ENCODE measurements around the gene SRPX2.

Gene SRPX2

GRCh38 chrX:100682939-100683338, 38.9 kb downstream of the SRPX2 start:
- no peaks in the 10 kb centered on the region for H3K4me1 ChIP-seq (ENCODE audit: control insufficient read depth, low read depth, low read length)
- H3K9ac ChIP-seq (ENCODE audit: low read length) = no peak overlapping the region
- H3K36me3 ChIP-seq (ENCODE audit: control insufficient read depth, low read depth, low read length) = no peaks in the 10 kb centered on the region
- no peaks in the 10 kb centered on the region for H3K9me3 ChIP-seq (ENCODE audit: control insufficient read depth, low read depth, low read length)
- no peaks in the 10 kb centered on the region for H3K27me3 ChIP-seq (ENCODE audit: control insufficient read depth, insufficient read depth, low read length)
- H3K4me3 ChIP-seq (ENCODE audit: low read length) = no peak overlapping the region
- H3K27ac ChIP-seq (ENCODE audit: low read length) = no peak overlapping the region

- H3K9me3 ChIP-seq (ENCODE audit: control insufficient read depth, low read depth, low read length) = no peaks in the 10 kb centered on the region
- H3K27ac ChIP-seq (ENCODE audit: low read length) = no peak overlapping the region
These were observed 41.4 kb downstream of the SRPX2 start for GRCh38 chrX:100685284-100685996.

GRCh38 chrX:100685997-100686305, 42.0 kb downstream of the SRPX2 start:
- Histone ChIP-seq H3K4me1 (ENCODE audit: control insufficient read depth, low read depth, low read length) (no peaks in the 10 kb centered on the region), H3K9me3 (ENCODE audit: control insufficient read depth, low read depth, low read length) (no peaks in the 10 kb centered on the region), H3K9ac (ENCODE audit: low read length) (no peak overlapping the region), H3K27me3 (ENCODE audit: control insufficient read depth, insufficient read depth, low read length) (no peaks in the 10 kb centered on the region), H3K4me3 (ENCODE audit: low read length) (no peak overlapping the region), H3K27ac (ENCODE audit: low read length) (no peak overlapping the region), H3K36me3 (ENCODE audit: control insufficient read depth, low read depth, low read length) (no peaks in the 10 kb centered on the region)

More at GRCh38 chrX:100685284-100685996, 41.4 kb downstream of the SRPX2 start:
- no peaks in the 10 kb centered on the region for H3K27me3 ChIP-seq (ENCODE audit: control insufficient read depth, insufficient read depth, low read length)
- H3K4me3 ChIP-seq (ENCODE audit: low read length) = no peak overlapping the region
- no peak overlapping the region for H3K9ac ChIP-seq (ENCODE audit: low read length)
- H3K4me1 ChIP-seq (ENCODE audit: control insufficient read depth, low read depth, low read length) = no peaks in the 10 kb centered on the region
- no peaks in the 10 kb centered on the region for H3K36me3 ChIP-seq (ENCODE audit: control insufficient read depth, low read depth, low read length)

- H3K27me3 ChIP-seq (ENCODE audit: control insufficient read depth, insufficient read depth, low read length) = no peaks in the 10 kb centered on the region
- no peaks in the 10 kb centered on the region for H3K36me3 ChIP-seq (ENCODE audit: control insufficient read depth, low read depth, low read length)
- H3K9ac ChIP-seq (ENCODE audit: low read length) = no peak overlapping the region
- H3K27ac ChIP-seq (ENCODE audit: low read length) = no peak overlapping the region
- H3K4me3 ChIP-seq (ENCODE audit: low read length) = no peak overlapping the region
- H3K9me3 ChIP-seq (ENCODE audit: control insufficient read depth, low read depth, low read length) = no peaks in the 10 kb centered on the region
- no peaks in the 10 kb centered on the region for H3K4me1 ChIP-seq (ENCODE audit: control insufficient read depth, low read depth, low read length)
These were observed 43.1 kb downstream of the SRPX2 start for GRCh38 chrX:100687128-100687527.

- H3K27me3 ChIP-seq (ENCODE audit: control insufficient read depth, insufficient read depth, low read length) = no peaks in the 10 kb centered on the region
- no peak overlapping the region for H3K4me3 ChIP-seq (ENCODE audit: low read length)
- no peak overlapping the region for H3K9ac ChIP-seq (ENCODE audit: low read length)
- H3K36me3 ChIP-seq (ENCODE audit: control insufficient read depth, low read depth, low read length) = no peaks in the 10 kb centered on the region
- no peaks in the 10 kb centered on the region for H3K4me1 ChIP-seq (ENCODE audit: control insufficient read depth, low read depth, low read length)
- no peak overlapping the region for H3K27ac ChIP-seq (ENCODE audit: low read length)
- H3K9me3 ChIP-seq (ENCODE audit: control insufficient read depth, low read depth, low read length) = no peaks in the 10 kb centered on the region
These were observed 43.5 kb downstream of the SRPX2 start for GRCh38 chrX:100687546-100687945.

- Histone ChIP-seq H3K27me3 (ENCODE audit: control insufficient read depth, insufficient read depth, low read length) (no peaks in the 10 kb centered on the region), H3K36me3 (ENCODE audit: control insufficient read depth, low read depth, low read length) (no peaks in the 10 kb centered on the region), H3K9me3 (ENCODE audit: control insufficient read depth, low read depth, low read length) (no peaks in the 10 kb centered on the region), H3K9ac (ENCODE audit: low read length) (no peak overlapping the region), H3K4me1 (ENCODE audit: control insufficient read depth, low read depth, low read length) (no peaks in the 10 kb centered on the region), H3K4me3 (ENCODE audit: low read length) (no peak overlapping the region), H3K27ac (ENCODE audit: low read length) (no peak overlapping the region)
These were observed 51.3 kb downstream of the SRPX2 start for GRCh38 chrX:100695302-100695701.

GRCh38 chrX:100695991-100696390, 52.0 kb downstream of the SRPX2 start:
- H3K9me3 ChIP-seq (ENCODE audit: control insufficient read depth, low read depth, low read length) = no peaks in the 10 kb centered on the region
- no peaks in the 10 kb centered on the region for H3K27me3 ChIP-seq (ENCODE audit: control insufficient read depth, insufficient read depth, low read length)
- H3K4me1 ChIP-seq (ENCODE audit: control insufficient read depth, low read depth, low read length) = no peaks in the 10 kb centered on the region
- no peak overlapping the region for H3K9ac ChIP-seq (ENCODE audit: low read length)
- no peaks in the 10 kb centered on the region for H3K36me3 ChIP-seq (ENCODE audit: control insufficient read depth, low read depth, low read length)
- no peak overlapping the region for H3K27ac ChIP-seq (ENCODE audit: low read length)
- no peak overlapping the region for H3K4me3 ChIP-seq (ENCODE audit: low read length)

GRCh38 chrX:100696699-100697351, 52.8 kb downstream of the SRPX2 start:
- Histone ChIP-seq H3K9ac (ENCODE audit: low read length) (no peak overlapping the region), H3K9me3 (ENCODE audit: control insufficient read depth, low read depth, low read length) (no peaks in the 10 kb centered on the region), H3K4me1 (ENCODE audit: control insufficient read depth, low read depth, low read length) (no peaks in the 10 kb centered on the region), H3K27me3 (ENCODE audit: control insufficient read depth, insufficient read depth, low read length) (no peaks in the 10 kb centered on the region), H3K4me3 (ENCODE audit: low read length) (no peak overlapping the region), H3K36me3 (ENCODE audit: control insufficient read depth, low read depth, low read length) (no peaks in the 10 kb centered on the region), H3K27ac (ENCODE audit: low read length) (no peak overlapping the region)

GRCh38 chrX:100698551-100698950, 54.6 kb downstream of the SRPX2 start:
- no peak overlapping the region for H3K27ac ChIP-seq (ENCODE audit: low read length)
- H3K9ac ChIP-seq (ENCODE audit: low read length) = no peak overlapping the region
- H3K9me3 ChIP-seq (ENCODE audit: control insufficient read depth, low read depth, low read length) = no peaks in the 10 kb centered on the region
- no peaks in the 10 kb centered on the region for H3K27me3 ChIP-seq (ENCODE audit: control insufficient read depth, insufficient read depth, low read length)
- no peak overlapping the region for H3K4me3 ChIP-seq (ENCODE audit: low read length)
- no peaks in the 10 kb centered on the region for H3K36me3 ChIP-seq (ENCODE audit: control insufficient read depth, low read depth, low read length)
- H3K4me1 ChIP-seq (ENCODE audit: control insufficient read depth, low read depth, low read length) = no peaks in the 10 kb centered on the region

- no peak overlapping the region for H3K9ac ChIP-seq (ENCODE audit: low read length)
- no peaks in the 10 kb centered on the region for H3K36me3 ChIP-seq (ENCODE audit: control insufficient read depth, low read depth, low read length)
- H3K27ac ChIP-seq (ENCODE audit: low read length) = no peak overlapping the region
- no peaks in the 10 kb centered on the region for H3K27me3 ChIP-seq (ENCODE audit: control insufficient read depth, insufficient read depth, low read length)
- no peaks in the 10 kb centered on the region for H3K9me3 ChIP-seq (ENCODE audit: control insufficient read depth, low read depth, low read length)
- no peak overlapping the region for H3K4me3 ChIP-seq (ENCODE audit: low read length)
- H3K4me1 ChIP-seq (ENCODE audit: control insufficient read depth, low read depth, low read length) = no peaks in the 10 kb centered on the region
These were observed 56.8 kb downstream of the SRPX2 start for GRCh38 chrX:100700809-100701208.

GRCh38 chrX:100704581-100705203, 60.7 kb downstream of the SRPX2 start:
- no peaks in the 10 kb centered on the region for H3K4me1 ChIP-seq (ENCODE audit: control insufficient read depth, low read depth, low read length)
- H3K27ac ChIP-seq (ENCODE audit: low read length) = no peak overlapping the region
- H3K36me3 ChIP-seq (ENCODE audit: control insufficient read depth, low read depth, low read length) = no peaks in the 10 kb centered on the region
- H3K9me3 ChIP-seq (ENCODE audit: control insufficient read depth, low read depth, low read length) = no peaks in the 10 kb centered on the region
- H3K9ac ChIP-seq (ENCODE audit: low read length) = no peak overlapping the region
- H3K27me3 ChIP-seq (ENCODE audit: control insufficient read depth, insufficient read depth, low read length) = no peaks in the 10 kb centered on the region
- no peak overlapping the region for H3K4me3 ChIP-seq (ENCODE audit: low read length)

- H3K9ac ChIP-seq (ENCODE audit: low read length) = no peak overlapping the region
- no peaks in the 10 kb centered on the region for H3K9me3 ChIP-seq (ENCODE audit: control insufficient read depth, low read depth, low read length)
- H3K4me3 ChIP-seq (ENCODE audit: low read length) = no peak overlapping the region
- H3K27ac ChIP-seq (ENCODE audit: low read length) = no peak overlapping the region
- H3K27me3 ChIP-seq (ENCODE audit: control insufficient read depth, insufficient read depth, low read length) = no peaks in the 10 kb centered on the region
- H3K36me3 ChIP-seq (ENCODE audit: control insufficient read depth, low read depth, low read length) = no peaks in the 10 kb centered on the region
- H3K4me1 ChIP-seq (ENCODE audit: control insufficient read depth, low read depth, low read length) = no peaks in the 10 kb centered on the region
These were observed 66.8 kb downstream of the SRPX2 start for GRCh38 chrX:100710816-100711215.

All from iPS-18a (cell line).